GM12878 (cell line): ENCODE results near the gene MFSD1. TPM values are rescaled to one million over a fixed set of nuclear protein-coding genes. Genes with fewer than 3 reads are reported as not detected.

Experiments used
- NFYB ChIP-seq: IDR thresholded peaks from 2 replicates; pipeline ENCODE4 v1.6.1; 2011; ENCODE audit warnings: low read depth, mild to moderate bottlenecking, low read length, improper control_type of control experiment, moderate library complexity; ENCODE audit not compliant: insufficient read depth
- NR2F1 ChIP-seq: fragments of 450-650 bp; conservative IDR thresholded peaks from 2 replicates; pipeline ENCODE4 v1.6.1; 2017; ENCODE audit warnings: mild to moderate bottlenecking
- REST ChIP-seq: IDR thresholded peaks from 2 replicates; pipeline ENCODE4 v1.6.1; 2012; ENCODE audit warnings: mild to moderate bottlenecking, low read depth, low read length
- polyA plus RNA-seq, 11 experiments: library from polyadenylated mRNA; depleted of rRNA in 4 of 11; unstranded in 6 of 11; stranded (reverse) in 5 of 11; fragments of >200 nt; fragmentation: Nextera tagmentation in 4 of 11; fragmentation: Illumina TruSeq in 1 of 11; extraction: Ambion mirVana in 4 of 11; extraction: Trizol in 1 of 11; gene quantifications; 1 replicate in 1 of 11; 2 replicates in 10 of 11; pipeline versions ENCODE4 v1.2.1 to v1.2.3, GENCODE V29; 2011 to 2016; ENCODE audit warnings: inconsistent platforms in 2 of 11, missing spikeins in 2 of 11, low read depth in 1 of 11
- total RNA-seq, 4 experiments: library from RNA; depleted of rRNA in 3 of 4; stranded (reverse); fragments of >200 nt in 3 of 4; fragmentation: Illumina TruSeq in 1 of 4; extraction: Trizol in 1 of 4; gene quantifications; 2 replicates each; pipeline versions ENCODE4 v1.2.1 to v1.2.3, GENCODE V29; 2013 to 2021
- TF ChIP-seq, protein P1 (sequence below): IDR thresholded peaks from 2 replicates; pipeline ENCODE4 v1.6.1; 2012; ENCODE audit warnings: improper control_type of control experiment, low read depth, low read length; ENCODE audit not compliant: insufficient replicate concordance

The MFSD1 gene
- total and polyA plus RNA-seq, 10 of the 15 experiments (the other 5 are each of a cell fraction or from before 2014, with no cell fraction given), result 7.3 to 41.7 (median 28.6) TPM

- TF ChIP-seq, protein P1, sequence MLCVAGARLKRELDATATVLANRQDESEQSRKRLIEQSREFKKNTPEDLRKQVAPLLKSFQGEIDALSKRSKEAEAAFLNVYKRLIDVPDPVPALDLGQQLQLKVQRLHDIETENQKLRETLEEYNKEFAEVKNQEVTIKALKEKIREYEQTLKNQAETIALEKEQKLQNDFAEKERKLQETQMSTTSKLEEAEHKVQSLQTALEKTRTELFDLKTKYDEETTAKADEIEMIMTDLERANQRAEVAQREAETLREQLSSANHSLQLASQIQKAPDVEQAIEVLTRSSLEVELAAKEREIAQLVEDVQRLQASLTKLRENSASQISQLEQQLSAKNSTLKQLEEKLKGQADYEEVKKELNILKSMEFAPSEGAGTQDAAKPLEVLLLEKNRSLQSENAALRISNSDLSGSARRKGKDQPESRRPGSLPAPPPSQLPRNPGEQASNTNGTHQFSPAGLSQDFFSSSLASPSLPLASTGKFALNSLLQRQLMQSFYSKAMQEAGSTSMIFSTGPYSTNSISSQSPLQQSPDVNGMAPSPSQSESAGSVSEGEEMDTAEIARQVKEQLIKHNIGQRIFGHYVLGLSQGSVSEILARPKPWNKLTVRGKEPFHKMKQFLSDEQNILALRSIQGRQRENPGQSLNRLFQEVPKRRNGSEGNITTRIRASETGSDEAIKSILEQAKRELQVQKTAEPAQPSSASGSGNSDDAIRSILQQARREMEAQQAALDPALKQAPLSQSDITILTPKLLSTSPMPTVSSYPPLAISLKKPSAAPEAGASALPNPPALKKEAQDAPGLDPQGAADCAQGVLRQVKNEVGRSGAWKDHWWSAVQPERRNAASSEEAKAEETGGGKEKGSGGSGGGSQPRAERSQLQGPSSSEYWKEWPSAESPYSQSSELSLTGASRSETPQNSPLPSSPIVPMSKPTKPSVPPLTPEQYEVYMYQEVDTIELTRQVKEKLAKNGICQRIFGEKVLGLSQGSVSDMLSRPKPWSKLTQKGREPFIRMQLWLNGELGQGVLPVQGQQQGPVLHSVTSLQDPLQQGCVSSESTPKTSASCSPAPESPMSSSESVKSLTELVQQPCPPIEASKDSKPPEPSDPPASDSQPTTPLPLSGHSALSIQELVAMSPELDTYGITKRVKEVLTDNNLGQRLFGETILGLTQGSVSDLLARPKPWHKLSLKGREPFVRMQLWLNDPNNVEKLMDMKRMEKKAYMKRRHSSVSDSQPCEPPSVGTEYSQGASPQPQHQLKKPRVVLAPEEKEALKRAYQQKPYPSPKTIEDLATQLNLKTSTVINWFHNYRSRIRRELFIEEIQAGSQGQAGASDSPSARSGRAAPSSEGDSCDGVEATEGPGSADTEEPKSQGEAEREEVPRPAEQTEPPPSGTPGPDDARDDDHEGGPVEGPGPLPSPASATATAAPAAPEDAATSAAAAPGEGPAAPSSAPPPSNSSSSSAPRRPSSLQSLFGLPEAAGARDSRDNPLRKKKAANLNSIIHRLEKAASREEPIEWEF, result no peak
- no peak for TF ChIP-seq NFYB
- no peak for TF ChIP-seq NR2F1
- TF ChIP-seq REST, result no peak
Observed at GRCh38 chr3:158771577-158771976, 30.3 kb upstream of the MFSD1 start (continued).
